HG03139 (cell line): ENCODE measurements around the gene DISP3.

Experiments
- ATAC-seq: cut with Tn5 transposase; IDR thresholded peaks from one replicate; pipeline ENCODE4 v1.9.1; 2021; ENCODE audit not compliant: unreplicated experiment

DISP3 gene

GRCh38 chr1:11483581-11484320, 4.8 kb downstream of the DISP3 start:
- ATAC-seq = no peak

GRCh38 chr1:11484321-11484655, 5.3 kb downstream of the DISP3 start:
- ATAC-seq = no peak

- ATAC-seq = no peak
These were observed 6.2 kb downstream of the DISP3 start for GRCh38 chr1:11485191-11485590.

GRCh38 chr1:11486231-11487009, 7.5 kb downstream of the DISP3 start:
- no peak for ATAC-seq

- ATAC-seq = no peak
These were observed 8.3 kb downstream of the DISP3 start for GRCh38 chr1:11487196-11487751.

GRCh38 chr1:11488201-11488770, 9.3 kb downstream of the DISP3 start:
- no peak for ATAC-seq

GRCh38 chr1:11488966-11489625, 10.1 kb downstream of the DISP3 start:
- ATAC-seq = no peak

- ATAC-seq = no peak
These were observed 13.3 kb downstream of the DISP3 start for GRCh38 chr1:11492235-11492634.

GRCh38 chr1:11493972-11494655, 15.2 kb downstream of the DISP3 start:
- no peak for ATAC-seq

- no peak for ATAC-seq
These were observed 15.8 kb downstream of the DISP3 start for GRCh38 chr1:11494771-11495170.

- no peak for ATAC-seq
These were observed 16.6 kb downstream of the DISP3 start for GRCh38 chr1:11495579-11495978.

- no peak for ATAC-seq
These were observed 17.7 kb downstream of the DISP3 start for GRCh38 chr1:11496551-11497080.

GRCh38 chr1:11498956-11499594, 20.1 kb downstream of the DISP3 start:
- no peak for ATAC-seq

- no peak for ATAC-seq
These were observed 20.8 kb downstream of the DISP3 start for GRCh38 chr1:11499601-11500331.

- no peak for ATAC-seq
These were observed 21.9 kb downstream of the DISP3 start for GRCh38 chr1:11500881-11501280.

GRCh38 chr1:11501491-11501897, 22.5 kb downstream of the DISP3 start:
- ATAC-seq = no peak

- no peak for ATAC-seq
These were observed 23.0 kb downstream of the DISP3 start for GRCh38 chr1:11501906-11502485.

GRCh38 chr1:11502516-11502915, 23.6 kb downstream of the DISP3 start:
- ATAC-seq = no peak

GRCh38 chr1:11504599-11504998, 25.6 kb downstream of the DISP3 start:
- no peak for ATAC-seq
